K562 (cell line): ENCODE results near the gene CEL. TPM values are rescaled to one million over a fixed set of nuclear protein-coding genes. Genes with fewer than 3 reads are reported as not detected.

Experiments used
- ATAC-seq: fragments of 200-7000 bp; cut with Tn5 transposase; 3 replicates; pipeline ENCODE4 v1.9.1; 2020; ENCODE audit warnings: moderate library complexity
- BruUV-seq: library from RNA; stranded (reverse); fragments of 400-500 nt; replicated peaks from 2 replicates; lab custom pipeline; 2021; lab: Mats Ljungman, UMichigan
- CTCF ChIA-PET: fragments of 300-600 bp; formaldehyde crosslinking; extraction: SDS; loops from one replicate; lab custom pipeline; 2021; ENCODE audit warnings: low intra/inter-chr PET ratio; lab: Yijun Ruan, JAX
- POLR2A ChIA-PET: fragments of 300-600, 350-650 bp; sonication (Branson Sonifier 250); formaldehyde crosslinking; extraction: SDS; loops from one replicate; lab custom pipeline; 2021; ENCODE audit warnings: antibody characterized with exemption, inconsistent platforms; lab: Yijun Ruan, JAX
- DNase-seq, 4 experiments: peaks; one replicate each; pipeline versions ENCODE4 v3.0.0 to v3.0.0-alpha.2; 2011 to 2018; ENCODE audit warnings: low spot score in 3 of 4, mixed read lengths in 3 of 4; ENCODE audit errors: extremely low read depth in 1 of 4
- FAIRE-seq: peaks from 2 replicates; lab custom pipeline; 2011; peaks lifted over from hg19 to GRCh38; lab: Jason Lieb, UNC
- H2AFZ ChIP-seq: 2 replicates; pipeline ENCODE4 v1.6.0; 2011; ENCODE audit warnings: low read depth, low read length, control low read depth, inconsistent platforms
- H3K27ac ChIP-seq: fragments of 200-600 bp; 3 replicates; pipeline ENCODE4 v1.8.0; 2011; ENCODE audit warnings: low read depth, mild to moderate bottlenecking, control low read depth, inconsistent platforms, low read length, moderate library complexity, mixed read lengths; ENCODE audit errors: extremely low read depth
- H3K27me3 ChIP-seq, 2 experiments: fragments of 300-600 bp in 1 of 2; 2 replicates in 1 of 2; 3 replicates in 1 of 2; pipeline versions ENCODE4 v1.6.0 to v1.8.0; 2011; ENCODE audit warnings: inconsistent platforms in 2 of 2, low read length in 2 of 2, mild to moderate bottlenecking in 1 of 2, mixed read lengths in 1 of 2, moderate library complexity in 1 of 2; ENCODE audit not compliant: control insufficient read depth in 2 of 2, insufficient read depth in 2 of 2
- H3K36me3 ChIP-seq: fragments of 300-600 bp; 3 replicates; pipeline ENCODE4 v1.8.0; 2011; ENCODE audit warnings: mild to moderate bottlenecking, low read length, inconsistent platforms; ENCODE audit not compliant: control insufficient read depth, insufficient read depth
- H3K4me1 ChIP-seq, 2 experiments: fragments of 200-600 bp in 1 of 2; replicated peaks in 1 of 2; 2 replicates in 1 of 2; 3 replicates in 1 of 2; pipeline versions ENCODE4 v1.5.1 to v1.8.0; 2011; ENCODE audit warnings: inconsistent platforms in 2 of 2, low read length in 2 of 2, mild to moderate bottlenecking in 1 of 2, mixed read lengths in 1 of 2, moderate library complexity in 1 of 2; ENCODE audit not compliant: control insufficient read depth in 2 of 2, insufficient read depth in 2 of 2
- H3K4me2 ChIP-seq: 2 replicates; pipeline ENCODE4 v1.6.1; 2011; ENCODE audit warnings: low read length, control low read depth, inconsistent platforms, mixed read lengths; ENCODE audit not compliant: insufficient read depth
- H3K4me3 ChIP-seq: fragments of 200-600 bp; sonication (generic), shearing (Covaris generic); 2 replicates; pipeline ENCODE4 v1.5.1; 2016; ENCODE audit warnings: control low read depth, inconsistent platforms
- H3K79me2 ChIP-seq: fragments of 200-600 bp; 3 replicates; pipeline ENCODE4 v1.8.0; 2011; ENCODE audit warnings: low read length, inconsistent platforms; ENCODE audit not compliant: control insufficient read depth, insufficient read depth
- H3K9ac ChIP-seq, 2 experiments: 2 replicates each; pipeline versions ENCODE4 v1.6.0 to v1.6.1; 2011; ENCODE audit warnings: low read depth in 2 of 2, low read length in 2 of 2, control low read depth in 1 of 2, inconsistent platforms in 1 of 2, mild to moderate bottlenecking in 1 of 2, mixed read lengths in 1 of 2; ENCODE audit not compliant: insufficient read depth in 1 of 2
- H3K9me1 ChIP-seq: one replicate; pipeline ENCODE4 v1.6.0; 2011; ENCODE audit warnings: inconsistent platforms, mild to moderate bottlenecking, low read length, moderate library complexity; ENCODE audit not compliant: control insufficient read depth, insufficient read depth
- H3K9me3 ChIP-seq: replicated peaks from 2 replicates; pipeline ENCODE4 v1.5.1; 2011; ENCODE audit warnings: low read depth, low read length, inconsistent platforms; ENCODE audit not compliant: control insufficient read depth, insufficient read depth
- H4K20me1 ChIP-seq: replicated peaks from 2 replicates; pipeline ENCODE4 v1.6.1; 2011; ENCODE audit warnings: low read length, inconsistent platforms, mixed read lengths; ENCODE audit not compliant: control insufficient read depth, insufficient read depth
- HLTF ChIP-seq: fragments of 450-650 bp; IDR thresholded peaks from 2 replicates; pipeline ENCODE4 v1.6.1; 2016
- ZBTB40 ChIP-seq, 2 experiments: fragments of 450-650 bp in 1 of 2; sonication (generic) in 1 of 2; formaldehyde crosslinking in 1 of 2; IDR thresholded peaks; 2 replicates each; pipeline versions ENCODE4 v1.7.1 to v1.9.0; 2016 to 2022; ENCODE audit warnings: inconsistent platforms in 1 of 2, mild to moderate bottlenecking in 1 of 2, missing genetic modification reagents in 1 of 2
- WGBS: fragments of 100-300 bp; shearing (Covaris generic); methylation state at CpG from one replicate; pipeline ENCODE4 v1.1.6; 2016; ENCODE audit warnings: low coverage, mixed read lengths; ENCODE audit not compliant: insufficient coverage; ENCODE audit errors: missing lambda C conversion rate; 5-methylcytosine and 5-hydroxymethylcytosine counted together
- in situ Hi-C: fragments of 300-500 bp; cut with MboI; formaldehyde crosslinking; loops from 4 replicates; pipeline ENCODE4 v1.15.0; 2018; ENCODE audit warnings: inconsistent platforms, mixed read lengths
- intact Hi-C: fragments of 100-400 bp; cut with micrococcal nuclease; formaldehyde crosslinking; loops from 2 replicates; pipeline ENCODE4 v1.14.2; 2022
- polyA plus RNA-seq, 8 experiments: library from polyadenylated mRNA; depleted of rRNA in 4 of 8; stranded (reverse) in 5 of 8; unstranded in 3 of 8; fragments of >200 nt; fragmentation: Nextera tagmentation in 2 of 8; fragmentation: Illumina TruSeq in 1 of 8; extraction: Ambion mirVana in 2 of 8; extraction: Trizol in 1 of 8; gene quantifications; 2 replicates each; pipeline versions ENCODE4 v1.2.1 to v1.2.3, GENCODE V29; 2011 to 2014; ENCODE audit warnings: inconsistent platforms in 1 of 8, missing spikeins in 1 of 8
- total RNA-seq, 7 experiments: library from RNA; depleted of rRNA in 6 of 7; stranded (reverse); fragments of >200 nt in 6 of 7; fragmentation: Illumina TruSeq in 2 of 7; extraction: Trizol in 2 of 7; gene quantifications; 2 replicates each; pipeline versions ENCODE4 v1.2.1 to v1.2.3, GENCODE V29; 2011 to 2021; ENCODE audit warnings: low replicate concordance in 1 of 7

The CEL gene
- total and polyA plus RNA-seq, 9 of the 15 experiments (the other 6 are each of a cell fraction or from before 2014, with no cell fraction given) = 0.09 to 3.0 (median 0.51) TPM; not detected in 2

- in situ Hi-C loops = no loop called here
- Histone ChIP-seq H3K9me3 (no peaks in the 10 kb centered on the region), H3K4me1 (peaks cover 20 to 50% of the 10 kb centered on the region in 2 experiments), H3K4me2 (no peak overlapping the region), H3K4me3 (no peak overlapping the region), H3K9me1 (no peaks in the 10 kb centered on the region), H4K20me1 (no peaks in the 10 kb centered on the region; the same call in 1 of the 2 replicates), H3K27ac (no peak overlapping the region), H3K9ac (0 out of 4 replicates have a peak overlapping the region, but pooled peaks of 1 of the 2 experiments have one; percentile 56), H3K79me2 (no peaks in the 10 kb centered on the region), H3K36me3 (peaks cover 37% of the 10 kb centered on the region; the same call in 2 of the 3 replicates), H3K27me3 (no peaks in the 10 kb centered on the region), H2AFZ (no peak overlapping the region)
- FAIRE-seq (no peak), DNase-seq (no peak), ATAC-seq (no peak)
- ChIA-PET POLR2A (interaction anchor here (0.7 to 1.2 kb wide), 2 partner anchors 8 to 88 kb away, joined by 3 read pairs; no protein-coding TSS in a partner anchor), CTCF (no interaction called here)
- BruUV-seq = no TSS peak
- intact Hi-C loops = no loop called here
- 73% methylated on average over 6 of the region's 7 CpGs for WGBS
- TF ChIP-seq ZBTB40 (IDR thresholded peaks at IDR 0.05) (no peak), ZBTB40 (CRISPR knock-in tag; IDR thresholded peaks at IDR 0.05) (no peak), HLTF (no peak)
Measured at GRCh38 chr9:133059623-133060022, 2.2 kb upstream of the CEL start.
